NT2/D1 (cell line): ENCODE data around the gene PKP1.

Experiments used
- YY1 ChIP-seq: IDR thresholded peaks from 2 replicates; pipeline ENCODE4 v1.6.1; 2011; ENCODE audit not compliant: insufficient read length, insufficient read depth
- ZNF274 ChIP-seq: IDR thresholded peaks from 2 replicates; pipeline ENCODE4 v1.6.1; 2011; ENCODE audit warnings: mild to moderate bottlenecking, low read depth, low read length

GRCh38 chr1:201326710-201327109 lies 43.4 kb downstream of the PKP1 start:
- TF ChIP-seq ZNF274: no peak
- TF ChIP-seq YY1: no peak
